GM18520 (cell line): ENCODE data around the gene ZBTB18.

Experiments used
- ATAC-seq: cut with Tn5 transposase; IDR thresholded peaks from one replicate; pipeline ENCODE4 v1.9.1; 2021; ENCODE audit not compliant: unreplicated experiment

The ZBTB18 gene

DNA sequence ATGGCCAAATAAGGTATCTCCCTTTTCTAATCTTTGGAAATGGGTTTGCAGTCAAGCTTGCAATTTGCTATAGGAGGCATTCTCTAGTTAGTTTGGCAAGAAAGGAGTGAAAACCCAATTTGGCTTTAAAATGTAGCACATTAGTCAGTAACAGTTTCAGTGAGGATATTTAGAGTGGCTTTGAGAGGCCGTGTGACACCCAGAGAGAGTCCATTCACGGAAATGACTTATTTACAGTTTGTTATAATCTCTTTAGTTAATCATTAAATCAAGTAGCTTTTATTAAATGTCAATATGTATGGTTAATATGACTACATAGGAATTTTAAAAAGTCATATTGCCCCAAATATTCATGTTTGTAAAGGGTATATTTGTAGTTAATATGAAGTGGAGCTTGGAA lies 9.6 kb downstream of the ZBTB18 start:
- ATAC-seq, result peak; percentile 62

DNA sequence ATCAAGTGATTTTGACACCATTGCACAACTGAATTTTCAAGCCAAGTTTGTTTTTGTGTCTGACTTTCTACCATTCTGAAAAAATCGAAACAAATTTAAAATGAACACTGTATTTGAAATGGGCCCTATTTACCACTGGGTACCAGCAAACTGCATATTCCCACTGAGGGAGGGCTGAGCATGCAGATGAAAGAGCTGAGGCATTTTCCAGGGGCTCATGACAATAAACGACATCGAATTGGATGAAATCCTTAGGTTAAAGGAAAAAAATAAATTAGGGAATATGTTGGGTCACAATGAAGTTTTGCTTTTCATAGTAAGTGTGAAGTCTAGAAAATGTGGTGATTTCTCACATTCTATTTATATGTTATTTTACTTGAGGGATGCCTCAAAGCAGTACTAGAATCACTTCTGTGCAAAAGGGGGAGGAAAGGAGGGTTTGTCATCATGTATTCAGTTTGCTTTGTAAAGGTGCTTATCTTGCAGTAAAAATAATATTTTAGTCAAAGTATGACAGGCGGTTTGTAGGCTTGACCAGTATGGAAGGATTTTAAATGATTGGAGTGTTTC lies 11.2 kb downstream of the ZBTB18 start:
- no peak for ATAC-seq

DNA sequence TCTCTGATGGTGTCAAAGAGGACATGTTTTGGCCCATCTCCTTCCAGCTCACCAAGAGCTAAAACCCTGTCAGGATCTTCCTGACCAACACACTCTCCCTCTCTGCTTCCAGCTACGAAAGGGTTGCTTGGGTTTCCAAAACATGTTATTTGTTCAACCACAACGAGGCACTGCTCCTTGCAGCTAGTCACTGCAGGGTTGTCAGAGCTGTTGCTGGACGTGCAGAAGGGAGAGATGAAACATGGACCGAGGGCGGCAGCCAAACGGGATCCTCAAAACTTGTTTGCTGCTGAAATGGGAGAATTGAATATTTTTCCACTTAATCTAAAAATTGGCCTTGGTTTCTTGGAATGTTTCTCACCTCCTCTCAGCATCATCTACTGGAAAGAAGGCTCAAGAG lies 12.4 kb downstream of the ZBTB18 start:
- ATAC-seq, result no peak

DNA sequence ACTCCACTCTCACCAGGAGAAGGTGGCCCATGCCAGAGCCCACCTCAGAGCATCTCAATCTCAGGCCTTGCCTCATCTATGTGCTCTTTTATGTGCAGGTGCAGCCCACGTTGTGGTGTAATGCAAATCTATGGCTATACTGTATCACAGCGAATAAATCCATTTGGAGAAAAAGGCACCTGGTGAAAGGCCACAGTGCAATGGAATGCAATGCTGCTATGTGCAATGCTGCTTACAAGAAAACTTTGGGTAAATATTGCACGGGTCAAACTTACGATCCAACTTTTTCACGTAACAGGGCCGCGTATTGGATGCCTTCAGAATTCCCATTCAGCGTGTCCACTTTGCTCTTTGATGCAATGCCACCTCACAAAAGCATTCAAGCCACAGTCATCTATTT lies 13.5 kb downstream of the ZBTB18 start:
- no peak for ATAC-seq

DNA sequence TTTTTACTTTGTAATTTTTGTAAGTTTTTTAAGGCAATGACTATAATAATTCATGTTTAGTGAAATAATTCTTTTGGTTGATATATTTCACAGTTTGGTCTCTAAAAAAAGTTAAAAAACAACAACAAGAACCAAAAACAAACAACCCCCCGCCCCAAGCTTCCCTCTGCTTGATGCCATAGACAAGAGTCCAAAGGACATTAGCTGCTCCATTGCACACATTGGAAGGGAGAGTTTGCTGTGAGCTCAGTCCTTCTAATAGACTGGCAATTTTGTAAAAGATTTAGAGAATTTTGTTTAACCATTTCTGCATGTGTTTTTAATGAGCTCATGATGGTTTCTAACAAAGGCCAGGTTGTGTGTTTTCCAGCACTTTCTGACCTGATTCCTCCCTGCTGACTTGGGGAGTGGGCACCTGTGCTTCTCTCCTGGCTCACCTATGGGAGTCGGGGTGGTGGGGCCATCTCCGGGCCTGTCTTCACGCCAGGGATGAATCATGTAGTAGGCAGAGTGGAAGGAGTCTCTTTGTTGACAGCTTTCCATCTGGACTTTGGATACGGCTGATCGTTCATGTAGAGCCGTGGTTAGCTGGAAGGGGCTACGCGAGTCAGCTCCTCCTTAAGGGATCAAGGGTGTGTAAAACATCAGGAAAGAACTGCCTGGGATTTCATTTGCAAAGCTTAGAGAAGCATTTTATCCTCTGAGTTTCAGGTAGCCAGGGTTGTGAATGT lies 14.1 kb downstream of the ZBTB18 start:
- no peak for ATAC-seq

DNA sequence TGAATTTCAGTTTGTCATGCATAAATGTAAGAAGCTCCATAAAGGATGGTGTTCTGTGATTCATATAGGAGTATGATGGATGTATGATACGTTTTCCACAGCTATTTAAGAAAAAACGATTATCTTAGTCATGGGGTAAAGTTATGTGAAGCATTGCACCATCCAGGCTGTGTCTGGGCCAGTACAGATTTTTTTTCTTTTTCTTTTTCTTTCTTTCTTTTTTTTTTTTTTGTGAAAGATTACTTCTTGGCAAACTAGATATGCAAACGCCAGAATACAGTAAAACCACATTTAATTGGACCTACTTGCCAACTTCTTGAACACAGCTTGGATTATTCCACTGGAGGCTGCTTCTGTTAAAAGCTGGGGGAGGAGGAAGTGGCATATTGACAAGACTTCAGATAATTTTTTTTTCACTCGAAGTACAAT lies 14.9 kb downstream of the ZBTB18 start:
- no peak for ATAC-seq

DNA sequence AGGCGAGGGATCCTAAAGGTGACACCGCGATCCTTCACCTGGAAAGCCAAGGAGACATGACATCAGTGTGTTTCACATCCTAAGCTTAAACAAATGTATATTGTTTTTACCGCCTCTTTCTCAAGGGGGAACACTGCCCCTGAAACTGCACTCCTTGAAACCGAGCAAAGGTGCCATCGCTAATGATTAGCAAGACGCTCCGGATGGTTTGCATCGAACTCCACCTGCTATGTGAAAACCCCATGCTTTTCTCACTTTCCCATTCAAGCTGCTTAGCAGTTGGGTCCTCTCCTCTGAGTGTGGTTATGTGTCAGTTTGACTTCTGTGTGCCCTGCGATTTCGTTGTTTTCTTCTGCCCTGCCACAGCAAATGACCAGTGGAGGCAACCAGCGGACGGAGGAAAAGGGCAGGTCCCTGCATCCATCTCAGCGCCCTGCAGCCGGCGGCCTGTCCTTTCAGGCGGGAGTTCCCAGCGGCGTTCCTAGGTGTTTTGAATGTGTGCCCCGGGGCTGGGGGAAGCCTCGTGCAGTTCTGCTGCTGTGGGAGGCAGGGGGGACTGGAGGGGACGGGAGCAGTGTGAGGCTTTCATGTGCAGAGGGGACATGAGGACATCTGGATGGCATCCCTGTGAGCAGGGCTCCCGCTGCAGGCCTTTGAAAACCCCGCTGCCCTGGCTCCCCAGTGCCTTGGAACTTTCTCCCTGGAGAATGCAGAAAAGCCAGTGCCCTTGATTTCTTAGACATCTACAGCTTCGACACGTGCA lies 16.1 kb downstream of the ZBTB18 start:
- ATAC-seq, result no peak

DNA sequence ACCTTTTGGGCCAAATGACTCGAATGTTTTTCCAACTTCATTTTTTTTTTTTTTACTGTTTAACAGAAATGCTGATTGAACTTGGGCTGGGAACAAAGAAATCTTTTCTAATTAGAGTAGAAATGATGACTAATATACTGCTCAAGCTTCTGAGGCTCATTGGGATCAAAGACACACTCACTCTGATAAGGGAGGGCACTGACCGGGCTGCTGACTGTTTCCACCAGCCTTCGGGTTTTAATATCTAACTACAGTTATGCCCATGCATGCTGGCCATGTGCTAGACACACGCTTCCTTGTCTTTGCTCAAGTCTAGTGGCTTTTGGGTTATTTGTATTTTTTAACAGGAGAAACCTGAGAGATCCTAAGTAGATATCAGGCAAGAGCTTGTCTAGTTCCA lies 16.8 kb downstream of the ZBTB18 start:
- no peak for ATAC-seq

DNA sequence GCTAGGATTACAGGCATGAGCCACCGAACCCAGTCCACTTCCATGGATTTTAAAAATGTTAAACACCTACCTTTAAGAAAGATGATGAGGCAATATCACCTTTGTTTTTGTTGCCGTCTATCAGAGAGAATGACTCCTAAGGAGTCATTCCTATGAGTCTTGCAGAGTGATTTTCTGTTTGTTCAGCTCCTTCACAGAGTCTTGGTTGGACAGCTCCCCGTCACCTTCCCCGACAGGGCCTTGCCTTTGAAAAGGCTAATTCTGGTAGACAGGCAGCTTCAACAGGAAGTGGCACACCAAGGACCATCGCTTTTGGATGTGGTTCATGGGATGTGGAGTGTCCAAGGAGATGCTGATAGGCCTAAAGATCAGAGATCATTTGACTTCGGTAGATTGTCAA lies 17.5 kb downstream of the ZBTB18 start:
- ATAC-seq, result no peak

DNA sequence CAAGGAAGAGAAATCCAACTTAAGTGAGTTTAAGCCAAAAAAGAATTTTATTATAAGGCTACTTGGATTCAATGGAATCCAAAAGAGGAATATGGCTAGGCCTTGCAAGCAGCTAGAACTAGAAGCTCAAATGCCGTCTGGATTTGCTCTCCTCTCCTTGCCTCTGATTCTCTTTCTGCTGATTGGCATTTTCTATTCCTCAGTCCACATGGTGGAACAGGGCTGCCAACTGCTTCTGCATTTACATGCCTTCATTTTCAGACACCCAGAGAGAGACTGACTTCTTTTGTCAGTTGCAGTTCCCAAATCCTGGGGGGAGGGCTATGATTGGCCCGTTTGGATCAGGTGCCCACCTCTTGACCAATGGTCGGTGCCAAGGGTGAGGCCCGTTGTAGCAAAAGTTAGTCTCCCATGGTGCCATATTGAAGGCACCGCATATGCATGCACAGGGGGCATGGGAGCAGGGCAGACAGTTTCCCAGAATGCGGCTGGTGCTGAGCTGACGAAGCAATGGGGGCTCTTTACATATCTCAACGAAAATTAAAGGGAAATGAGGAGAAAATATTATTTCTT lies 18.3 kb downstream of the ZBTB18 start:
- ATAC-seq, result no peak

DNA sequence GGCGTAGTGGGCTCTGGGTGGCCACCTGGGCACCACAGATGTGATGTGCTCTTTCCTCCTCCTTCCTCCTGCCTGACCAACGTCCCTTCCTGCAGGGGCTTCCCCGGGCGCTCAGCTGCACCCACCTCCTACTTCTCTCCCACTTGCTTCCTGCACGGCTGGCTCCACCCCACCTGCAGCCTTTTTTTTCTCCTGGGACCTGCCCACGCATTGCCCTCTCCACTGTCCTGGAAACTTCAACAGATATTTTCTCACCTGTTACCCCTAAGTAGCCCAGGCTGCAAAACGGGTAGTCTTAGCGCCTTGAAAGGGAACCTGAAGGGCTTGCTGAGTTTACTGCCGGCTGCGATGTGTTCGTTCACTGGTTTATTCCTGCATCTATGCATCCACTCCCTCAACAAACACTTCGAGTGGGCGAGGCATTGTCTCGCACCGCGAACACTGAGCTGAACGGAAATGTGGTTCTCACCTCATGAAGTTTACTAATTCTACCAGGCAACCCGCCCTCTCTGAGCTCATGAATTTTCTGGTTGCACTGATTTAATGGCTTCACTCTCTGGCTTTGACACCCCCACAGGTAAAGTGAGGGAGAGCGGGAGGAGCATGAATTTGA lies 23.6 kb downstream of the ZBTB18 start:
- ATAC-seq, result peak; percentile 73

DNA sequence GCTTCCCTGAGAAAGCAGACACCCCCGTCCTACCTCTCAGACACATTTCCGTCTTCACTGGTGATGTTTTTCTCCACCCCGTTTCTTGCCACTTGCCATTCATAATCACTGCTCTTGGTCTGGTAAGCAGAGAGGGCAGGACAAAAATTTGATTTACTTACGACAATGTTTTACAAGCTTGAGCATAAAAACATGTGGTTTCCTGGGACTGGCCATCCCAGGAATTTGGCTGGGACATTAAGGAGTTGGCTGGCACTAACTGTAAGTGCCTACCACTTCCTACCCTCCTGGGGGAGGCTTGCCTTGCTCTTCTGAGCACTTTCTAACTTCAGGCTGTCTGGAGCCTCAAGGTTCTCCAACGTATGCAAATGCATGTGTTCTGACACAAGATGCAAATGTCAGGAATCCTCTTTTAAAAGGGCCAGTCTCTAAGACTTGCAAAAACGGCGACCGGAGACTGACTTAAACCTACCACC lies 24.2 kb downstream of the ZBTB18 start:
- ATAC-seq, result no peak

DNA sequence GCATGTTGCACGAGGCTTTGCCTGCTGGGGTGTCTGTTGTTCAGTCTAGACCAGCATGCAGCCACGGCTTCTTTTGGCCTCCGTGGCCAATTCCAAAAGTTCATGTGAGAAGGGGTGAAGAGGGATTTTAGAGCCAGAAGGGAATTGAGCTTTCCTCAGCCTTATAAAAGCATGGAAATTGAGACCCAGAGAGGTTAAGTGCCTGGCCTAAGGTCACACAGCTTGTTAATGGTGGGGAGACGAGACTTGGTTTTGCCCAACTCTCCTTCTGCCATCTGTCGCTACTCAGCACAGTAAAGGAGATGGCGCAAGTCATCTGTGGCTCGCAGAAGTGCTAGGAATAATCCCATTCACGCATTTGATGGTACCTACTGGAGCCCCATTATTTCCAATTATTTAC lies 25.7 kb downstream of the ZBTB18 start:
- no peak for ATAC-seq

DNA sequence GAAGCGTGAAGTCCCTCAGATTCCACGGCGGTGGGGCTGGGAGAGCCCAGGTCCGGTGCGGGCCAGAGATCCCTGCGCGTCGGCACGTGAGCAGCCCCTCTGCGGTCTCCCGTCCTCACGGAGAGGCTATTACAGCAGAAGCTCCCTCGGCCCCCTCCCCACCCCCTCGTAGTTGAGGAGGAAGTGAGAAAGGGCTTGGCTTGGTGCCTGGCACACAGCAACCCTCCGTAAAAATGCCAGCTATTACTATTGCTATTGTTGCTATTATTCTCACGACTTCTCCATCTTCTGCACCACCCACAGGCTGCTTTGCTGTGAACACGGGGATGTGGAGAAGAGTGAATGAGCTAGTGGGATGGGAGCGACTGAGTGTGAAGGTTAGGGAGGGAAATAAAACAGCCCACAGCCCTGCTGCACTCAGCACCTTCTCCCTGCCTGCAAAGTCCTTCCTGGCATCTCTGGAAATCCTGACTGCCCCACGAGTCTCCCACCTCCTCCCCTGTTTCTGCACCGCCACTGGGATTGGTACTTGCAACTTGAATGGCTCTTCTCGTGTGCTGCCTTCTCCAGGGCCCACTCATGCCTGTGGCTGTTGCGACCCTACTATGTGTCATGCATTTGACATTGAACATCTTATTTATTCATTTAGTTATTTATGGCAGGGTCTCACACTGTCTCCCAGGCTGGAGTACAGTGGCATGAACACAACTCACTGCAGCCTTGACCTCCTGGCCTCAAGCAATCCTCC lies 26.6 kb downstream of the ZBTB18 start:
- ATAC-seq, result no peak

DNA sequence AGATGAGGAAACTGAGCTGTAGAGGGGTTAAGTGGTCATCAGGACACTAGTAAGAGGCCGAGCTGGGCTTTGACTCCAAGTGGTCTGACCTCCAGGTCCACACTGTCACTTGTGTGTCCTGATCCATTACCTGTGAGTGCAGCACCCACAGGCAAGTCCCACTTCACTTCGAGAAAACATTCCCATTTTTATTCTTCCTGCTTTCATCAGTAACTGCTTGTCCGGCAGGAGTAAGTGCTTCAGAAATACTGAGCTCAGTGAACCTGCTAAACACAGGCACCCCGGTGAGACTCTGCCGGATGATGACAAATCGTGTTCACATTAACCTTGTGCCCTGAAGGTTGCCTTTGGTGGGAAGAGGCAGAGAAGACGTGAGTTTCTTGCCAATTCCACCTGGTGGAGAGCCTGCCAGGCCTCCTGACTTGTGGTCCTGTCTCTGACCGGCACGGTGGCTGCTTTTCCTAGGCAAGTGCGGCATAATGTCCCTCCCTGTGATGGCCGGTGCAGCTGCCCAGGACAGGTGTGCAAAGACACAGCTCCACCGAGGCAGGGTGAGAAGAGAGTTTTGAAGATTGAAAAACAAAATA lies 29.4 kb downstream of the ZBTB18 start:
- no peak for ATAC-seq

DNA sequence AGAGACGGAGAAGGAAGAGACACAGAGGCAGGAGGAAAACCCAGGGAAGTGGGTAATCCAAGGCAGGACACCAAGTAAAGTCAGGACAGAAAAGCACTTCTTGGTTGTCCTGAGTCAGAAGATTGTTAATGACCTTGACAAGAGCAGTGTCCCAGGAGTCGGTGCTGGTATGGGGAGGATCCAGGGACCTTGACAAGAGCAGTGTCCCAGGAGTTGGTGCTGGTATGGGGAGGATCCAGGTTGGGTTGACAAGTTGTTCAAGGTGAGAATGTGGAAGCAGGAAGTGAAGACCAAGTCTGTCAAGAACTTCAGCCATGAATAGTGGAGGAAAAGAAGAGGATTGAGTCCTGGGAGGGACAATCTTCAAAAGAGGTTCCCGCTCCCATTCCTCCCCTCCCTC lies 31.9 kb downstream of the ZBTB18 start:
- ATAC-seq, result no peak

DNA sequence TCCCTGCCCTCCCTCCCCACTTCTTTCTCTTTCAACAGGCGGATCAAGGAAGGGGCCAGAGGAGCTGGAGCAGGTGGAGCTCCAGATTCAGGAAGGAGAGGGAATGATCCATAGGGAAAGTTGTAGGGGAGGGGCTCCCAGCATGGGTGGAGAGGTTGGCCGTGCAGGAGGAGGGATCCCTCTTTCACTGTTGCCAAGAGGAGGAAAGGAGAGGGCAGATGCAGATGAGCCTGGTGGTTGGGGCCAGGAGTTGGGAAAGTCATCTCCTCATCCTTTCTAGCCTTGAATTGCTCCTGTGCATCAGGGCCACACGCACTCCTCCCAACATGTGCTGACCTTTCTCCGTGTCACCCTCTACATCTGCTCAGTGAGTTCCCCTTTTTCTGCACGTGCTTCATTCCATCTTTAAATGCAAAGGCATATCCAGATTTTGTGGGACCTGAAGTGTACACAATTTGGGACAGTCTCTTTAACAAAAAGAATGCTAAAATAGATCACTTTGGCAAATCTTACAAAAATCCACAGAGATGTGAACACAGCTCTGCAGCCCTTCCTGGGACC lies 32.4 kb downstream of the ZBTB18 start:
- no peak for ATAC-seq

DNA sequence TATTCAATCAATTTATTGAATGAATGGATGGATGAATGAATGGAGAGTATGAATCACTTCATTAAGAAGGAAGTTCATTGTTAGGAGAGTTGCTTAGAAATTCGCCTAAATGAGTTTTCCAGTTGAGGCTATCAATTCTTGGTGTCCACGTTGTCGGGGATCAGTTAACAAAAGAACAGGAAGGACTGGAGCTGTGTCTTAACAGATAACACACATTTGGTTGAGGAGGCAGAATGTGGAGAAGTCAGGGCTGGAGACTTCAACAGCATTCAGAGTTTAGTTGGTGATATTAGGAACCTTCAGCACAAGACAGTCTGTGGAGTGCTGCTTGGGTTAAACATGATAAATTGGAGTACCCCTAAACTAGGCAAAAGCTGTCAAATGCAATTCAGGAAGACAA lies 33.7 kb downstream of the ZBTB18 start:
- no peak for ATAC-seq

DNA sequence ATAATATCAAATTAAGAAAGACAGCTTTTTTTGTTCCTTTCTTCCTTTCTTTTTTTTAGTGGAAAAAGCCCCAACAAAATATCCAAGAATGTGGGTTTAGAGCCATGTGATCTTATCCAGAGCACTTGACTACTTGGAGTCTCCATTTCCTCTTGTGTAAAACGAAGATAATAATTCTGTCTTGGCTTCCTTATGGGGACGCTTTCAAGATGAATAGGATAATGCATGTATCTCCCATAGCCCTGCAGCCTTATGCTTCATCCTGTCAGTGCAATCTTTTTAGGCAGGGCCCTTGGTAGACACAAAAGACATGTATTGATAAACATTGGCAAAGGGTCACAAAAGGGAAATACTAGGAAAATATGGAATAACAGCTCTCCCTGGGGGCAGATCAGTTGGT lies 34.8 kb downstream of the ZBTB18 start:
- no peak for ATAC-seq

DNA sequence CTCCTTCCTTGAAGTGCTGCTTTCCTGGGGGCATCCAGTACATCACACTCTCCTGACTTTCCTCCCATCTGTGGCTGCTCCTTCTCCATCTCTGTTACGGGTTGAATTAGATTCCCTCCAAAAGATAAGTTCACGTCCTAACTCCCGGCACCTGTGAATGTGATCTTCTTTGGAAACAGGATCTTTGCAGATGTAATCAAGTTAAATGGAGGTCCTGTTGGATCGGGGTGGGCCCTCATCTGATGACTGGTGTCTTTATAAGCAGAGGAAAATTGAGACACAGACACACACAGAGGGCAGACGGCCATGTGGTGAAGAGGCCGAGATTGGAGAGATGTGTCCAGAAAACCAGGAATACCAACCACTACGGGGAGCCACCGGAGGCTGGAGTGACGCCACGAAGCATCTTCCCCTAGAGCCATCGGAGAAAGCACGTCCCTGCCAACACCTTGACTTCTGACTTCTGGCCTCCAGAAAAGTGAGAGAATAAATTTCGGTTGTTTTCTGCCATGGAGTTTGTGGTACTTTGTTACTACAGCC lies 36.0 kb downstream of the ZBTB18 start:
- no peak for ATAC-seq
